Subcutaneous abdominal adipose tissue (tissue), 5 donors: ENCODE measurements around the gene DLG2.

Experiments used
- H3K27ac ChIP-seq: one replicate; pipeline ENCODE4 v1.7.0; 2013; ENCODE audit warnings: low read depth, mild to moderate bottlenecking, inconsistent platforms, low read length, moderate library complexity
- H3K27me3 ChIP-seq, 5 donors: one replicate each; pipeline ENCODE4 v1.7.0; 2013; ENCODE audit warnings: low read length in 5 of 5, inconsistent platforms in 1 of 5; ENCODE audit not compliant: control insufficient read depth in 5 of 5, insufficient read depth in 4 of 5
- H3K36me3 ChIP-seq, 5 donors: one replicate each; pipeline ENCODE4 v1.7.0; 2013; ENCODE audit warnings: low read length in 5 of 5; ENCODE audit not compliant: control insufficient read depth in 5 of 5, insufficient read depth in 5 of 5
- H3K4me1 ChIP-seq, 5 donors: one replicate each; pipeline ENCODE4 v1.7.0; 2013; ENCODE audit warnings: low read length in 5 of 5, mild to moderate bottlenecking in 3 of 5, moderate library complexity in 1 of 5; ENCODE audit not compliant: control insufficient read depth in 5 of 5, insufficient read depth in 5 of 5
- H3K4me3 ChIP-seq, 5 donors: one replicate each; pipeline ENCODE4 v1.7.0; 2013; ENCODE audit warnings: low read length in 5 of 5, low read depth in 1 of 5
- H3K9ac ChIP-seq, 5 donors: one replicate each; pipeline ENCODE4 v1.7.0; 2013; ENCODE audit warnings: low read length in 5 of 5, mild to moderate bottlenecking in 4 of 5, moderate library complexity in 3 of 5
- H3K9me3 ChIP-seq, 5 donors: one replicate each; pipeline ENCODE4 v1.7.0; 2013; ENCODE audit warnings: low read length in 5 of 5; ENCODE audit not compliant: control insufficient read depth in 5 of 5
- donor health status: healthy.
- donor health status: healthy.
- donor health status: healthy.
- donor health status: healthy.
- donor health status: healthy.

Gene DLG2

DNA sequence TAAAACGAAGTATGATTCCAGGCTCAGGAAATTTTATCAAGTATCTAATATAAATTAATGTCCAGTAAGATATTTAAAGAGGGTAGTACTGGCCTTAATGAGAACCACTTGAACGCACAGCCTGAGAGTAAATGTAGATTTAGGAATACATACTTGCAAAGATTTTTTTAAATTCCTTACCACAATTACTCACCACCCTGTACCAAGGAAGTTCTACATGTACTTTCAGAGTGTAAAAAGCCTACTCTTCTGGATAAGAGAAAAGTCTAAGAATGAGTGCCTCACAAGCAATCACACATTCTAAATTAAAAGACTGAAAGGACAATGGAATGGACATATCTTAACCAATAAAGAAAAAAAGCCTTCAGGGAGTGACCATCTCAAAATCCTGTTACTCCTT, 697.4 kb downstream of the DLG2 start:
- Histone ChIP-seq H3K27ac (no peak overlapping the region), H3K9me3 (peaks cover 0 to 11% (median 2%) of the 10 kb centered on the region in 5 donors), H3K27me3 (no peaks in the 10 kb centered on the region), H3K9ac (no peak overlapping the region), H3K4me3 (no peak overlapping the region), H3K4me1 (no peaks in the 10 kb centered on the region), H3K36me3 (no peaks in the 10 kb centered on the region)

DNA sequence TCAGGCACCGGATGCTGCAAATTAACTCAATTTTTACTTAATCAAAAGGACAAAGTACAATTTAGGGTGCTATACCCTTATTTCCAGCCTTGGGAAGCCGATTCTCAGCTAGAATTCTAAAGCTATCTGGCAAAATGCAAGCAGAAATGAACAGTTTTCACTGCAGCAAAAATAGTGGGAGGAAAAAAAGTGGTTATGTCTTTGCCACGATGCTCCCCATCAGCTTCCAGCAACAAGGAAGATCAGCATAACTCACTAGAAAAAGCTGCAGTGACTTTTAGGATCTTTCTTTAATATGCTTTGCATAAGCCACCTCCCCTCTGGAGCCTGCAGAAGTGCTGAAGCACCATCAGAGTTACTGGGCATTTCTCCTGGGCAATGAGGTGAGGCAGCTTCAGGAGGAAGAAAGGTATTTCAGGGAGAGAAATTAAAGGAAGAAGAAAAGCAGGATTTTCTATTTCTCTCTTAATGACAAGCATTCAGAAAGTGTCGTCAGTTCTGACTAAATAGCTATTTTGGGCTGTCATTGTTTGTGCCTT, 702.9 kb downstream of the DLG2 start:
- Histone ChIP-seq H3K27ac (no peak overlapping the region), H3K27me3 (peaks cover 0 to 4% (median 0%) of the 10 kb centered on the region in 5 donors), H3K9me3 (peaks cover 0 to 3% (median 0%) of the 10 kb centered on the region in 5 donors), H3K4me3 (no peak overlapping the region), H3K36me3 (no peaks in the 10 kb centered on the region), H3K4me1 (peaks cover 0 to 10% (median 9%) of the 10 kb centered on the region in 5 donors), H3K9ac (no peak overlapping the region)

DNA sequence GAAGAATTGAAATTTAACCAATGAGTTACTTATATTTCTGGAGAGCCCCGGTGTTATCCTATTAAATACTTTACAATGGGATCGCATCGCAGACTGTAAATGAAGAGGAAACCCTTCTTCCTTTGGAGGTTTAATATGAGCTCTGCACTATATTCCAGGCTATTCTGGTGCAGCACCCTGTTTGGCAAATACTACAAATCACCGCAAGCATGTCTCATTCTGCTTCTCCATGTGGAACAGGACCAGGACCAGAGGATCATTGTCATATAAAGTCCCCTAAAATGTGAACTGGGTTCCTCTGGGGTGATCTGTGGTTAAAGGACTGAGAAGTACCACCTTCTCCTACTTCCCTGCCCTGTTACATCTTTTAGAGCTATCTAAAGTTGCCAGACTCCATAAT, 703.7 kb downstream of the DLG2 start:
- H3K4me1 ChIP-seq = peaks cover 0 to 10% (median 9%) of the 10 kb centered on the region in 5 donors
- no peak overlapping the region for H3K9ac ChIP-seq
- H3K27ac ChIP-seq = no peak overlapping the region
- peaks cover 0 to 3% (median 0%) of the 10 kb centered on the region in 5 donors for H3K9me3 ChIP-seq
- H3K4me3 ChIP-seq = no peak overlapping the region
- H3K27me3 ChIP-seq = peaks cover 0 to 4% (median 0%) of the 10 kb centered on the region in 5 donors
- no peaks in the 10 kb centered on the region for H3K36me3 ChIP-seq

- Histone ChIP-seq H3K36me3 (no peaks in the 10 kb centered on the region), H3K4me3 (peak overlapping the region in 2 of 5 donors; percentile 3 to 18), H3K9ac (no peak overlapping the region), H3K4me1 (peaks cover 0 to 10% (median 9%) of the 10 kb centered on the region in 5 donors), H3K9me3 (peaks cover 0 to 3% (median 0%) of the 10 kb centered on the region in 5 donors), H3K27ac (no peak overlapping the region), H3K27me3 (peaks cover 0 to 4% (median 0%) of the 10 kb centered on the region in 5 donors)
These were observed 704.3 kb downstream of the DLG2 start for GRCh38 chr11:84922836-84923235.

- Histone ChIP-seq H3K4me1 (peaks cover 0 to 10% (median 9%) of the 10 kb centered on the region in 5 donors), H3K27me3 (peaks cover 0 to 4% (median 0%) of the 10 kb centered on the region in 5 donors), H3K4me3 (peak overlapping the region in 1 of 5 donors; percentile 3), H3K9me3 (peaks cover 0 to 3% (median 0%) of the 10 kb centered on the region in 5 donors), H3K36me3 (no peaks in the 10 kb centered on the region), H3K27ac (no peak overlapping the region), H3K9ac (no peak overlapping the region)
These were observed 704.8 kb downstream of the DLG2 start for GRCh38 chr11:84922212-84922805.

DNA sequence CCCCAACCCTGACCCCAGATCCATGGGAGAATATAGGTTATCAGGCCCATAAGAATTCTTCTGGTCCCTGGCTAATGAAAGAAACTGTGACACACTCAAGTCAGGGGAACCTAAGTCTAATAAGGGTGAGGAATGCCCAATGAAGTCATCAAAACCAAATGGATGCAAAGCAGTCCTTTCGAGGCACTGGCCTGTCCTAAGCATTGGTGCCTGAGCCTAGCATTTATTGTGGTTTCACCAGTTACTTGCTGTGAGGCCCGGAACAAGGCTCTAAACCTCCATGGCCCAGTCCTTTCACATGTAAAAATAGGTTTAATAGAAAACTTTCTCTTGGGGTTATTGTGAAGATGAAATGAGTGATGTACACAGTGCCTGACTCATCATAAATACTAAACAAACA, 712.6 kb downstream of the DLG2 start:
- no peaks in the 10 kb centered on the region for H3K27me3 ChIP-seq
- no peaks in the 10 kb centered on the region for H3K36me3 ChIP-seq
- no peaks in the 10 kb centered on the region for H3K9me3 ChIP-seq
- H3K9ac ChIP-seq = no peak overlapping the region
- H3K27ac ChIP-seq = no peak overlapping the region
- no peaks in the 10 kb centered on the region for H3K4me1 ChIP-seq
- no peak overlapping the region for H3K4me3 ChIP-seq

- Histone ChIP-seq H3K9me3 (no peaks in the 10 kb centered on the region), H3K36me3 (no peaks in the 10 kb centered on the region), H3K4me3 (no peak overlapping the region), H3K9ac (no peak overlapping the region), H3K27ac (no peak overlapping the region), H3K4me1 (no peaks in the 10 kb centered on the region), H3K27me3 (no peaks in the 10 kb centered on the region)
These were observed 717.4 kb downstream of the DLG2 start for GRCh38 chr11:84909740-84910139.

DNA sequence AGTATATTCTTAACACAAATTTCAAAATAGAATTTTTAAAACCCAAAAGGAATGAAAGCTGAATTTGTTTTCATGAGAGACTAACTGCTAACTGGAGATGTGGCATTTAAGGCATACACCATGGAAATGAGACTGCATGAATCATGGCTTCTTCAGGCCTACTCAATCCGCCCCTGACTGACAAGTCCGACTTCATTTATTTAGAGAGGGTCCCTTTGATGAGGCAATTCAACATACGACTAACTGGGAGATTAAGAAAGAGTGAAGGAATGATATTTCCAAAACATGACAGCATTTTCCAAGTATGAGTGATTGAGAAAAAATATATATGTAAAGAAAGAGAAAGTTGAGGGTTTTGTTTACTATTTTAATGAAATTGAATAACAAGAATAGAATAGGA, 720.1 kb downstream of the DLG2 start:
- no peak overlapping the region for H3K9ac ChIP-seq
- H3K27me3 ChIP-seq = no peaks in the 10 kb centered on the region
- no peak overlapping the region for H3K4me3 ChIP-seq
- H3K27ac ChIP-seq = no peak overlapping the region
- no peaks in the 10 kb centered on the region for H3K36me3 ChIP-seq
- peaks cover 0 to 6% (median 5%) of the 10 kb centered on the region in 5 donors for H3K4me1 ChIP-seq
- no peaks in the 10 kb centered on the region for H3K9me3 ChIP-seq

DNA sequence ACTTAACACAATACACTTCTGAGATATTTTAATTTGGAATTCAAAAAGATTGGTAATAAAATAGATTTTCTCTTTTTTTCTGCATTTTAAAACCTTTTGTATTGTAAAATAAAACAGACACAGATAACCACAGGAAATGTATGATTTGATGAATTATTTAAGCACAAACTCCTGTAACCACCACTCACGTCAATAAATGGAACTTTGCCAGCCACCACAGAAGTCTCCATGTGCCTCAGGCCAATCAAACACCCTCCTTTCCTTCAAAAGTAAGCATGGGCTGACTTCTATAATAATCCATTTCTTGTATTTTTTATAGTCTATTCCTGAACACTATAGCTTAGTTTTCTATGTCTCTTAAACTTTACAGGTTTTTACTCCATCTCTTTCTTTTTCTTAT, 721.7 kb downstream of the DLG2 start:
- Histone ChIP-seq H3K9ac (no peak overlapping the region), H3K9me3 (no peaks in the 10 kb centered on the region), H3K27ac (no peak overlapping the region), H3K27me3 (no peaks in the 10 kb centered on the region), H3K4me3 (no peak overlapping the region), H3K36me3 (no peaks in the 10 kb centered on the region), H3K4me1 (peaks cover 0 to 12% (median 5%) of the 10 kb centered on the region in 5 donors)

- no peaks in the 10 kb centered on the region for H3K36me3 ChIP-seq
- no peak overlapping the region for H3K9ac ChIP-seq
- H3K4me3 ChIP-seq = no peak overlapping the region
- no peaks in the 10 kb centered on the region for H3K27me3 ChIP-seq
- peaks cover 0 to 12% (median 5%) of the 10 kb centered on the region in 5 donors for H3K4me1 ChIP-seq
- H3K9me3 ChIP-seq = no peaks in the 10 kb centered on the region
- H3K27ac ChIP-seq = no peak overlapping the region
These were observed 724.7 kb downstream of the DLG2 start for GRCh38 chr11:84902445-84902844.
